ENCODE measurements around the gene NTM. TPM values are rescaled to one million over a fixed set of nuclear protein-coding genes. Genes with fewer than 3 reads are reported as not detected.

Gene NTM
- total and polyA plus RNA-seq, 8 donors = 0.04 to 4.4 (median 0.50) TPM

DNA sequence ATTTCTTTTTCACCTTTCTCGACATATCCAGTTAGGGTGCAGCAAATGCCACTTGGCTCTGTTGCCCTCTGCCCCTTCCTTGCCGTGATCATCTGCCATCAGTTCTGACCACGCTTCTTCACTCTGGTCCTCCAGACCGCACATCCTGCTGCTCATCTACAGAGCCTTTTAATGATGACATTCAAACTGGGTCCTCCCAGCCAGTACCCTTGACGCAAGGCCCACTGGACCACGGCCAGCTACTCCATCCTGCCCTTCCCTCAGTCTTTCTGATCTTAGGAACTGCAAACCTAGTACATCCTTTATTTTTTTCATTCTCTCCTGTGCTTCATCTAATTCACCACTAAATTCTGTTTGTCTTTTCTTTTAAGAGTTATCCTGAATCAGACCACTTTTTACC, 551.8 kb downstream of the NTM start:
- Histone ChIP-seq H3K27ac (no peak overlapping the region), H3K4me1 (peaks cover 13 to 26% (median 24%) of the 10 kb centered on the region in 3 donors), H3K9me3 (no peaks in the 10 kb centered on the region), H3K27me3 (no peaks in the 10 kb centered on the region), H3K36me3 (no peaks in the 10 kb centered on the region), H3K4me3 (no peak overlapping the region)
- DNase-seq (no peak), FAIRE-seq (no peak), ATAC-seq (no peak)
- TF ChIP-seq, protein P1, sequence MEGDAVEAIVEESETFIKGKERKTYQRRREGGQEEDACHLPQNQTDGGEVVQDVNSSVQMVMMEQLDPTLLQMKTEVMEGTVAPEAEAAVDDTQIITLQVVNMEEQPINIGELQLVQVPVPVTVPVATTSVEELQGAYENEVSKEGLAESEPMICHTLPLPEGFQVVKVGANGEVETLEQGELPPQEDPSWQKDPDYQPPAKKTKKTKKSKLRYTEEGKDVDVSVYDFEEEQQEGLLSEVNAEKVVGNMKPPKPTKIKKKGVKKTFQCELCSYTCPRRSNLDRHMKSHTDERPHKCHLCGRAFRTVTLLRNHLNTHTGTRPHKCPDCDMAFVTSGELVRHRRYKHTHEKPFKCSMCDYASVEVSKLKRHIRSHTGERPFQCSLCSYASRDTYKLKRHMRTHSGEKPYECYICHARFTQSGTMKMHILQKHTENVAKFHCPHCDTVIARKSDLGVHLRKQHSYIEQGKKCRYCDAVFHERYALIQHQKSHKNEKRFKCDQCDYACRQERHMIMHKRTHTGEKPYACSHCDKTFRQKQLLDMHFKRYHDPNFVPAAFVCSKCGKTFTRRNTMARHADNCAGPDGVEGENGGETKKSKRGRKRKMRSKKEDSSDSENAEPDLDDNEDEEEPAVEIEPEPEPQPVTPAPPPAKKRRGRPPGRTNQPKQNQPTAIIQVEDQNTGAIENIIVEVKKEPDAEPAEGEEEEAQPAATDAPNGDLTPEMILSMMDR (IDR thresholded peaks at IDR 0.05) = no peak
- intact Hi-C loops (cut with DNase I) = no loop called here
- 93 to 99% methylated on average over 6 of the region's 6 CpGs for WGBS, 2 donors

GRCh38 chr11:131923309-131923708, 552.9 kb downstream of the NTM start:
- Histone ChIP-seq H3K27me3 (no peaks in the 10 kb centered on the region), H3K4me1 (peaks cover 13 to 24% (median 22%) of the 10 kb centered on the region in 3 donors), H3K27ac (peak overlapping the region in 1 of 4 donors; percentile 29), H3K9me3 (no peaks in the 10 kb centered on the region), H3K4me3 (no peak overlapping the region), H3K36me3 (no peaks in the 10 kb centered on the region)
- intact Hi-C loops (cut with DNase I) = no loop called here
- ATAC-seq (peak; percentile 35 to 71 (median 59)), FAIRE-seq (no peak), DNase-seq (no peak)
- TF ChIP-seq, protein P1 (IDR thresholded peaks at IDR 0.05) = no peak
- WGBS, 2 donors = 13 to 16% methylated on average over 3 of the region's 3 CpGs

GRCh38 chr11:131924001-131924400, 553.6 kb downstream of the NTM start:
- no peak overlapping the region for H3K4me3 ChIP-seq
- peak overlapping the region in 3 of 4 donors; percentile 5 to 34 (median 29) for H3K27ac ChIP-seq
- H3K36me3 ChIP-seq = no peaks in the 10 kb centered on the region
- no peaks in the 10 kb centered on the region for H3K27me3 ChIP-seq
- peaks cover 13 to 24% (median 22%) of the 10 kb centered on the region in 3 donors for H3K4me1 ChIP-seq
- 39 to 49% methylated on average over 8 of the region's 8 CpGs for WGBS, 2 donors
- DNase-seq (no peak), FAIRE-seq (no peak), ATAC-seq (peak; percentile 26 to 42 (median 34))
- H3K9me3 ChIP-seq = no peaks in the 10 kb centered on the region
- TF ChIP-seq, protein P1 (IDR thresholded peaks at IDR 0.05) = no peak
- intact Hi-C loops (cut with DNase I) = no loop called here

GRCh38 chr11:131924457-131925201, 554.2 kb downstream of the NTM start:
- Histone ChIP-seq H3K36me3 (no peaks in the 10 kb centered on the region), H3K4me3 (no peak overlapping the region), H3K27me3 (no peaks in the 10 kb centered on the region), H3K27ac (peak overlapping the region in 3 of 4 donors; percentile 5 to 34 (median 29)), H3K4me1 (peaks cover 13 to 24% (median 22%) of the 10 kb centered on the region in 3 donors), H3K9me3 (no peaks in the 10 kb centered on the region)
- DNase-seq (peak in 4 of 6 donors; percentile 38 to 57 (median 50)), ATAC-seq (peak; percentile 82 to 92 (median 86)), FAIRE-seq (no peak)
- TF ChIP-seq, protein P1 (IDR thresholded peaks at IDR 0.05) = no peak
- intact Hi-C loops (cut with DNase I) = no loop called here
- WGBS, 2 donors = 14 to 16% methylated on average over 4 of the region's 4 CpGs

- H3K4me3 ChIP-seq = no peak overlapping the region
- no peak for FAIRE-seq
- no peak for DNase-seq
- no peak for ATAC-seq
- H3K27ac ChIP-seq = no peak overlapping the region
- H3K4me1 ChIP-seq = peaks cover 13 to 24% (median 22%) of the 10 kb centered on the region in 3 donors
- TF ChIP-seq, protein P1 (IDR thresholded peaks at IDR 0.05) = no peak
- H3K27me3 ChIP-seq = no peaks in the 10 kb centered on the region
- no peaks in the 10 kb centered on the region for H3K36me3 ChIP-seq
- WGBS, 2 donors = 89 to 94% methylated on average over 4 of the region's 4 CpGs
- intact Hi-C loops (cut with DNase I) = no loop called here
- H3K9me3 ChIP-seq = no peaks in the 10 kb centered on the region
These were observed 555.4 kb downstream of the NTM start for GRCh38 chr11:131925829-131926228.
